H9 (cell line): ENCODE measurements around the gene TRPV6. TPM values are rescaled to one million over a fixed set of nuclear protein-coding genes. Genes with fewer than 3 reads are reported as not detected.
A peak's percentile ranks its signal among the peaks of the same experiment; 100 is the strongest.

Experiments used
- DNase-seq: peaks from one replicate; pipeline ENCODE4 v3.0.0-alpha.2; 2017
- H2AFZ ChIP-seq: one replicate; pipeline ENCODE4 v1.6.1; 2013; ENCODE audit warnings: mild to moderate bottlenecking, low read length, control low read depth, moderate library complexity
- H2AK5ac ChIP-seq: 2 replicates; pipeline ENCODE4 v1.6.1; 2013; ENCODE audit warnings: low read length, control low read depth, mixed read lengths; ENCODE audit not compliant: insufficient read length
- H2BK120ac ChIP-seq: one replicate; pipeline ENCODE4 v1.6.1; 2013; ENCODE audit warnings: low read depth, mild to moderate bottlenecking, low read length, control low read depth, inconsistent platforms; ENCODE audit not compliant: poor library complexity, severe bottlenecking
- H2BK12ac ChIP-seq: 2 replicates; pipeline ENCODE4 v1.6.1; 2013; ENCODE audit warnings: low read length, control low read depth, mixed read lengths, low read depth; ENCODE audit not compliant: insufficient read length
- H2BK15ac ChIP-seq: 2 replicates; pipeline ENCODE4 v1.6.1; 2013; ENCODE audit warnings: low read depth, low read length, control low read depth
- H2BK20ac ChIP-seq: one replicate; pipeline ENCODE4 v1.6.1; 2013; ENCODE audit warnings: low read depth, mild to moderate bottlenecking, low read length, control low read depth, inconsistent platforms; ENCODE audit not compliant: poor library complexity, severe bottlenecking
- H2BK5ac ChIP-seq: 2 replicates; pipeline ENCODE4 v1.6.1; 2013; ENCODE audit warnings: low read length, control low read depth, mixed read lengths; ENCODE audit not compliant: insufficient read length
- H3K14ac ChIP-seq: 2 replicates; pipeline ENCODE4 v1.6.1; 2013; ENCODE audit warnings: low read length, control low read depth; ENCODE audit not compliant: insufficient read depth
- H3K18ac ChIP-seq: 2 replicates; pipeline ENCODE4 v1.6.1; 2013; ENCODE audit warnings: low read depth, mild to moderate bottlenecking, mixed read lengths, low read length, control low read depth; ENCODE audit not compliant: insufficient read length
- H3K23ac ChIP-seq: 2 replicates; pipeline ENCODE4 v1.6.1; 2013; ENCODE audit warnings: low read length, control low read depth, mixed read lengths, low read depth; ENCODE audit not compliant: insufficient read length
- H3K23me2 ChIP-seq: 2 replicates; pipeline ENCODE4 v1.6.1; 2013; ENCODE audit warnings: low read depth, mild to moderate bottlenecking, mixed read lengths, low read length, control low read depth; ENCODE audit not compliant: insufficient read length, poor library complexity, severe bottlenecking
- H3K27ac ChIP-seq: 2 replicates; pipeline ENCODE4 v1.5.1; 2013; ENCODE audit warnings: low read length, control low read depth, mixed read lengths, low read depth; ENCODE audit not compliant: insufficient read length
- H3K27me3 ChIP-seq: 2 replicates; pipeline ENCODE4 v1.6.1; 2013; ENCODE audit warnings: low read length, control low read depth, inconsistent platforms; ENCODE audit not compliant: insufficient read depth
- H3K4ac ChIP-seq: 2 replicates; pipeline ENCODE4 v1.6.1; 2013; ENCODE audit warnings: low read depth, mild to moderate bottlenecking, control low read depth, inconsistent platforms, low read length, moderate library complexity
- H3K4me1 ChIP-seq: 2 replicates; pipeline ENCODE4 v1.6.1; 2013; ENCODE audit warnings: low read length, control low read depth, inconsistent platforms; ENCODE audit not compliant: insufficient read depth
- H3K4me2 ChIP-seq: 2 replicates; pipeline ENCODE4 v1.6.1; 2013; ENCODE audit warnings: low read length, control low read depth, mixed read lengths; ENCODE audit not compliant: insufficient read length, insufficient read depth
- H3K56ac ChIP-seq: 2 replicates; pipeline ENCODE4 v1.6.1; 2013; ENCODE audit warnings: low read depth, mild to moderate bottlenecking, mixed read lengths, low read length, control low read depth; ENCODE audit not compliant: insufficient read length
- H3K79me1 ChIP-seq: 2 replicates; pipeline ENCODE4 v1.6.1; 2013; ENCODE audit warnings: low read depth, mild to moderate bottlenecking, moderate library complexity, low read length, control low read depth, inconsistent platforms; ENCODE audit not compliant: insufficient read depth, poor library complexity, severe bottlenecking
- H3K79me2 ChIP-seq: 2 replicates; pipeline ENCODE4 v1.6.1; 2013; ENCODE audit warnings: low read length, control low read depth, inconsistent platforms; ENCODE audit not compliant: insufficient read depth
- H3K9ac ChIP-seq: 2 replicates; pipeline ENCODE4 v1.6.1; 2013; ENCODE audit warnings: low read length, control low read depth, mixed read lengths; ENCODE audit not compliant: insufficient read length; ENCODE audit errors: extremely low read depth
- H3K9me3 ChIP-seq: one replicate; pipeline ENCODE4 v1.6.1; 2013; ENCODE audit warnings: low read depth, low read length, inconsistent platforms; ENCODE audit not compliant: control insufficient read depth
- H3T11ph ChIP-seq: one replicate; pipeline ENCODE4 v1.6.1; 2013; ENCODE audit warnings: mild to moderate bottlenecking, low read length, control low read depth, inconsistent platforms
- H4K20me1 ChIP-seq: one replicate; pipeline ENCODE4 v1.6.1; 2013; ENCODE audit not compliant: control insufficient read depth, insufficient read length, insufficient read depth
- H4K5ac ChIP-seq: 2 replicates; pipeline ENCODE4 v1.6.1; 2013; ENCODE audit warnings: low read depth, mild to moderate bottlenecking, mixed read lengths, low read length, control low read depth; ENCODE audit not compliant: insufficient read length
- H4K8ac ChIP-seq: replicated peaks from 2 replicates; pipeline ENCODE4 v1.6.1; 2013; ENCODE audit warnings: low read length, control low read depth, mixed read lengths, low read depth; ENCODE audit not compliant: insufficient read length
- H4K91ac ChIP-seq: 2 replicates; pipeline ENCODE4 v1.6.1; 2013; ENCODE audit warnings: low read depth, mild to moderate bottlenecking, moderate library complexity, mixed read lengths, low read length, control low read depth; ENCODE audit not compliant: insufficient read length
- H3K27ac Mint-ChIP-seq, 3 experiments: 2 replicates in 2 of 3; 3 replicates in 1 of 3; pipeline ENCODE4 v1.8.0; 2020 to 2021; ENCODE audit warnings: mixed read lengths in 3 of 3, mild to moderate bottlenecking in 1 of 3, moderate library complexity in 1 of 3
- H3K27me3 Mint-ChIP-seq: 2 replicates; pipeline ENCODE4 v1.8.0; 2021; ENCODE audit warnings: low read depth, mild to moderate bottlenecking, moderate library complexity, mixed read lengths
- H3K36me3 Mint-ChIP-seq, 3 experiments: 2 replicates in 2 of 3; 3 replicates in 1 of 3; pipeline ENCODE4 v1.8.0; 2020 to 2021; ENCODE audit warnings: low read depth in 3 of 3, mixed read lengths in 3 of 3; ENCODE audit not compliant: insufficient read depth in 1 of 3
- H3K4me1 Mint-ChIP-seq, 2 experiments: 2 replicates each; pipeline ENCODE4 v1.8.0; 2020; ENCODE audit warnings: mixed read lengths in 2 of 2
- H3K4me3 Mint-ChIP-seq, 2 experiments: 2 replicates in 1 of 2; 3 replicates in 1 of 2; pipeline ENCODE4 v1.8.0; 2020 to 2021; ENCODE audit warnings: mild to moderate bottlenecking in 2 of 2, mixed read lengths in 2 of 2, moderate library complexity in 1 of 2
- H3K9me3 Mint-ChIP-seq, 2 experiments: 2 replicates in 1 of 2; 3 replicates in 1 of 2; pipeline ENCODE4 v1.8.0; 2020; ENCODE audit warnings: mild to moderate bottlenecking in 2 of 2, mixed read lengths in 2 of 2, moderate library complexity in 1 of 2
- WGBS: extraction: QIAGEN DNeasy Blood & Tissue Kit; methylation state at CpG from one replicate; pipeline ENCODE4 v1.1.7; 2013; ENCODE audit warnings: missing lambda C conversion rate, low lambda C conversion rate, mixed read lengths; ENCODE audit not compliant: insufficient read length; ENCODE audit errors: extremely low coverage; 5-methylcytosine and 5-hydroxymethylcytosine counted together
- total RNA-seq: library from RNA; stranded (reverse); gene quantifications from 2 replicates; pipeline ENCODE4 v1.2.1, GENCODE V29; 2021
- TF ChIP-seq, protein P1 (sequence below): fragments of 200-600 bp; sonication (generic); conservative IDR thresholded peaks from 3 replicates; pipeline ENCODE4 v1.8.0; 2021; ENCODE audit warnings: antibody characterized with exemption, mild to moderate bottlenecking

Gene TRPV6
- total RNA-seq, 1 experiment from 2014 or later: 0.61 TPM

DNA sequence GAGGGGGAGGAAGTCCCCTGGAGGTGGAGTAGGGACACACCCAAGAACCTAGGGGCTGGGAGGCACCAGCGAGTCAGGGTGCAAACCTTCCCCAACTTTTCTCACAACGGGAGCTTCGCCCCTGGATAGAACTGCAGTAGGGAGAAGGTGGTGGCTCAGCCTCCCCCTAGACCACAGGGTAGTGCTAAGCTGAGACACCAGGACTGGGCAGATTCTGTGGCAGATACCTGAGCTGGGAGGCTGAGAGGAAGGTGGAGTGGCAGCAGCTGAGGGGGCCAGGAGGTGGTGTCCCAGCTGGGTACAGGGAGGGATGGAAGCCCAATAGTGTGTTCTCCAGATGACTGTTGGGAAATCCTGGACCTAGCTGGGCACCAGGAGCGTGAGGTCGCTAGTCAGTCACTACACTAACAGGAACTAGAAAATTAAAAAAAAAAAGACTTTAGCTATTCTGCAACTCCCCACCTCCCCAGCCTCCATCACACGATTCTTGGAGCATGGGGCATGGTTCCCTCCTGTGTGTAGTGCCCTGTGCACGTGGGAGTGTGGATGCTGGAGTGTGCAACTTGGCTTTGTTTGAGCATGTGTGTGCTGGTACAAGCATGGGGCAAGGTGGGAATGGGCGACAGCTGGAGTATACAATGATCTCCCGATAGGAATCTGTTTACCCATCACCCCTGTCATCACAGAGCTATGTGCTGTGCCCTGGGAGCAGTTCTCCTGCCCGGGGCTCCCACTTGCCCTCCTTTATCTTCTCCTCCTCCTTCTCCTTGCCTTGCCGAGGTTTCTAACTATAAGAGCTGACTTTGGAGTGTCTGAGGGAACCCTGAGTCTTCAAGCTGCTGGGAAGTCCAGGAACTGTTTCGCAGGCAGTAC lies 8.8 kb upstream of the TRPV6 start:
- Histone ChIP-seq H3K4me2 (no peak overlapping the region), H4K5ac (no peak overlapping the region), H3K27me3 (no peaks in the 10 kb centered on the region), H3K4me1 (no peaks in the 10 kb centered on the region; the same call in 1 of the 2 replicates), H3K4ac (no peak overlapping the region), H2BK12ac (no peak overlapping the region), H2BK5ac (no peak overlapping the region), H4K8ac (no peak overlapping the region), H4K20me1 (no peaks in the 10 kb centered on the region), H3K79me1 (no peaks in the 10 kb centered on the region), H2AFZ (no peak overlapping the region), H4K91ac (no peak overlapping the region), H3K14ac (no peak overlapping the region), H3K23me2 (no peaks in the 10 kb centered on the region), H3K27ac (no peak overlapping the region), H3K9ac (no peak overlapping the region), H3K9me3 (no peaks in the 10 kb centered on the region), H3T11ph (no peak overlapping the region), H2BK20ac (no peak overlapping the region), H3K23ac (no peak overlapping the region), H3K79me2 (no peaks in the 10 kb centered on the region), H2BK120ac (no peak overlapping the region), H2BK15ac (no peak overlapping the region), H3K18ac (no peak overlapping the region), H3K56ac (no peak overlapping the region), H2AK5ac (no peak overlapping the region)
- no CpG with 5 or more reads among the region's 12 CpGs for WGBS
- Mint-ChIP-seq H3K36me3 (no peaks in the 10 kb centered on the region), H3K4me3 (no peak overlapping the region), H3K27ac (peak overlapping the region in 2 of 3 experiments; percentile 28 to 52; a peak in 2 of 7 replicates), H3K9me3 (peaks cover 3 to 8% of the 10 kb centered on the region in 2 experiments; a peak in 3 of 5 replicates), H3K27me3 (peaks cover 9% of the 10 kb centered on the region), H3K4me1 (peaks cover 9 to 16% of the 10 kb centered on the region in 2 experiments)
- TF ChIP-seq, protein P1, sequence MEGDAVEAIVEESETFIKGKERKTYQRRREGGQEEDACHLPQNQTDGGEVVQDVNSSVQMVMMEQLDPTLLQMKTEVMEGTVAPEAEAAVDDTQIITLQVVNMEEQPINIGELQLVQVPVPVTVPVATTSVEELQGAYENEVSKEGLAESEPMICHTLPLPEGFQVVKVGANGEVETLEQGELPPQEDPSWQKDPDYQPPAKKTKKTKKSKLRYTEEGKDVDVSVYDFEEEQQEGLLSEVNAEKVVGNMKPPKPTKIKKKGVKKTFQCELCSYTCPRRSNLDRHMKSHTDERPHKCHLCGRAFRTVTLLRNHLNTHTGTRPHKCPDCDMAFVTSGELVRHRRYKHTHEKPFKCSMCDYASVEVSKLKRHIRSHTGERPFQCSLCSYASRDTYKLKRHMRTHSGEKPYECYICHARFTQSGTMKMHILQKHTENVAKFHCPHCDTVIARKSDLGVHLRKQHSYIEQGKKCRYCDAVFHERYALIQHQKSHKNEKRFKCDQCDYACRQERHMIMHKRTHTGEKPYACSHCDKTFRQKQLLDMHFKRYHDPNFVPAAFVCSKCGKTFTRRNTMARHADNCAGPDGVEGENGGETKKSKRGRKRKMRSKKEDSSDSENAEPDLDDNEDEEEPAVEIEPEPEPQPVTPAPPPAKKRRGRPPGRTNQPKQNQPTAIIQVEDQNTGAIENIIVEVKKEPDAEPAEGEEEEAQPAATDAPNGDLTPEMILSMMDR: no peak
- DNase-seq: peak; percentile 15
